ENCODE measurements around the gene CLCN4. TPM values are rescaled to one million over a fixed set of nuclear protein-coding genes. Genes with fewer than 3 reads are reported as not detected.
A peak's percentile ranks its signal among the peaks of the same experiment; 100 is the strongest.

CLCN4 gene
- total and polyA plus RNA-seq, 8 donors: 4.4 to 11.8 (median 5.9) TPM

- ATAC-seq (no peak), DNase-seq (peak in 1 of 4 donors; percentile 20)
- no peaks in the 10 kb centered on the region for H3K4me1 ChIP-seq
- no peak for TF ChIP-seq CTCF (IDR thresholded peaks at IDR 0.05)
- peaks cover 0 to 41% of the 10 kb centered on the region in 2 donors for H3K36me3 ChIP-seq
- no peak overlapping the region for H3K27ac ChIP-seq
- intact Hi-C loops (cut with DNase I): no loop called here
- H3K4me3 ChIP-seq: no peak overlapping the region
- H3K27me3 ChIP-seq: no peaks in the 10 kb centered on the region
- no peaks in the 10 kb centered on the region for H3K9me3 ChIP-seq
Measured at GRCh38 chrX:10134921-10135320, 21.9 kb upstream of the CLCN4 start.

GRCh38 chrX:10135561-10136399 is 21.0 kb upstream of the CLCN4 start:
- H3K4me1 ChIP-seq: no peaks in the 10 kb centered on the region
- H3K4me3 ChIP-seq: no peak overlapping the region
- no peak for TF ChIP-seq CTCF (IDR thresholded peaks at IDR 0.05)
- no peaks in the 10 kb centered on the region for H3K9me3 ChIP-seq
- peaks cover 0 to 39% of the 10 kb centered on the region in 2 donors for H3K36me3 ChIP-seq
- DNase-seq (peak in 1 of 4 donors; percentile 11), ATAC-seq (no peak)
- H3K27me3 ChIP-seq: no peaks in the 10 kb centered on the region
- intact Hi-C loops (cut with DNase I): no loop called here
- H3K27ac ChIP-seq: no peak overlapping the region

GRCh38 chrX:10138726-10139125 is 18.0 kb upstream of the CLCN4 start:
- H3K4me3 ChIP-seq: no peak overlapping the region
- H3K36me3 ChIP-seq: peaks cover 0 to 53% of the 10 kb centered on the region in 2 donors
- no peaks in the 10 kb centered on the region for H3K4me1 ChIP-seq
- no peaks in the 10 kb centered on the region for H3K9me3 ChIP-seq
- H3K27me3 ChIP-seq: no peaks in the 10 kb centered on the region
- intact Hi-C loops (cut with DNase I): no loop called here
- H3K27ac ChIP-seq: no peak overlapping the region
- TF ChIP-seq CTCF (IDR thresholded peaks at IDR 0.05): no peak
- ATAC-seq: no peak
- no peak for DNase-seq

GRCh38 chrX:10140264-10140663 is 16.5 kb upstream of the CLCN4 start:
- intact Hi-C loops (cut with DNase I): no loop called here
- DNase-seq: no peak
- Histone ChIP-seq H3K9me3 (no peaks in the 10 kb centered on the region), H3K36me3 (peaks cover 0 to 47% of the 10 kb centered on the region in 2 donors), H3K27ac (no peak overlapping the region), H3K4me1 (no peaks in the 10 kb centered on the region), H3K27me3 (no peaks in the 10 kb centered on the region), H3K4me3 (no peak overlapping the region)
- TF ChIP-seq CTCF (IDR thresholded peaks at IDR 0.05): no peak
- no peak for ATAC-seq

GRCh38 chrX:10142041-10142599 is 14.7 kb upstream of the CLCN4 start:
- Histone ChIP-seq H3K36me3 (peaks cover 0 to 41% of the 10 kb centered on the region in 2 donors), H3K9me3 (no peaks in the 10 kb centered on the region), H3K4me1 (no peaks in the 10 kb centered on the region), H3K27ac (no peak overlapping the region), H3K27me3 (no peaks in the 10 kb centered on the region), H3K4me3 (no peak overlapping the region)
- intact Hi-C loops (cut with DNase I): no loop called here
- peak in 1 of 4 donors; percentile 27 for DNase-seq
- no peak for TF ChIP-seq CTCF (IDR thresholded peaks at IDR 0.05)
- ATAC-seq: no peak

Measured in left lung (tissue), 10 donors.